HG02678 (cell line): ENCODE results near the gene TDRD10.
"Not testable (repeated sequence)": the region's sequence is repeated elsewhere in the genome, so short reads cannot be mapped to it uniquely, and the experiment has no call there.

Experiments used
- ATAC-seq: cut with Tn5 transposase; IDR thresholded peaks from one replicate; pipeline ENCODE4 v1.9.1; 2021; ENCODE audit warnings: mild to moderate bottlenecking, moderate library complexity; ENCODE audit not compliant: unreplicated experiment

TDRD10 gene

GRCh38 chr1:154478639-154479038 is 23.4 kb upstream of the TDRD10 start:
- ATAC-seq: no peak

DNA sequence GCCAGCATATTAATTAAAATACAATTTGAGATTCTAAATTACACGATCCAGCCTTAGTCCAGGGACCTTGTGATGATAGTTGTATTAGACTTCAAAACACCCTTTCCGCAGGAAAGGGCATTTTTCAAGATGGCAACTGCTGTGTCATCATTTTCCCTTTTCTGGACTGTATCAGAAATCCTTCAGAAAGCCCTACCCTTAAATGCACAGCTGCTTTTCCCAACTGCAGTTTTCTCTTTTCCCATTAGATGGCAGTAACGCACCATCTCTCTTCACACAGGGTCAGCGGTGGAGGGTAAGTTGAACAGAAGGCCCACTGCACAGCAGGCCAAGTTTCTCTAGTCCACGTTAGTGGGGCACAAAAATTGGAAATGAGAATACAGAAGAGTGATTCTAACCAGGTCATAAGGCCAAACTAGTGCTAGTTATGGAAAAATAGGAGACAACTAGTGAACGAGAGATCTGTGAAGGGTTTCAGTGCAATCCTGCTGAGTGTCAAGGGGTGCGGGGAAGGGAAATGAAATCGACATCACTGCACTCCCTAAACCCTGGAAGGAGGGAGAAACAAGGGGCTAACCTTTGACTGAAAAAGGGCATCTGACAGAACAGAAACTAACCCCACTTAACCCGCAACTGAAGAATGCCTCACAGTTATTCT is 22.1 kb upstream of the TDRD10 start:
- no peak for ATAC-seq

DNA sequence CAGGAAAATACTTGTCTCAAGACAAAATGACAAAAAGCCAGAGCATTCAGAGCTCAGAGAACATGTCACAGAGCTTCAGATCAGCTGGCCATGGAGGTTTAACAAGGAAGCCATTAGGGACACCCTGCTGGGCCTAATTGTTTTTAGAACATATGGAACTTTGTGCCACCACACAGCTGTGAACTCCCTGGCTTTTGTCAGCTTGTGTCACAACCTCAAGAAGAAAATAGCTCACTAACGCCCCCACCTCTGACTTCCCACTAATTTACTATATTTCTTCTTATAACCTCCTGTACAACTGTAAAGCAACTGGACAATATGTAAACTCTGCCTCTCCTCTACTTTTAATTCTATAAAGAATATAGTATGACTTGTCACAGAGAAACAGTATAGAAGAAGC is 21.0 kb upstream of the TDRD10 start:
- ATAC-seq: no peak

- ATAC-seq: no peak
These were observed 17.8 kb upstream of the TDRD10 start for GRCh38 chr1:154483941-154484803.

GRCh38 chr1:154485106-154485505 is 16.9 kb upstream of the TDRD10 start:
- ATAC-seq: no peak

DNA sequence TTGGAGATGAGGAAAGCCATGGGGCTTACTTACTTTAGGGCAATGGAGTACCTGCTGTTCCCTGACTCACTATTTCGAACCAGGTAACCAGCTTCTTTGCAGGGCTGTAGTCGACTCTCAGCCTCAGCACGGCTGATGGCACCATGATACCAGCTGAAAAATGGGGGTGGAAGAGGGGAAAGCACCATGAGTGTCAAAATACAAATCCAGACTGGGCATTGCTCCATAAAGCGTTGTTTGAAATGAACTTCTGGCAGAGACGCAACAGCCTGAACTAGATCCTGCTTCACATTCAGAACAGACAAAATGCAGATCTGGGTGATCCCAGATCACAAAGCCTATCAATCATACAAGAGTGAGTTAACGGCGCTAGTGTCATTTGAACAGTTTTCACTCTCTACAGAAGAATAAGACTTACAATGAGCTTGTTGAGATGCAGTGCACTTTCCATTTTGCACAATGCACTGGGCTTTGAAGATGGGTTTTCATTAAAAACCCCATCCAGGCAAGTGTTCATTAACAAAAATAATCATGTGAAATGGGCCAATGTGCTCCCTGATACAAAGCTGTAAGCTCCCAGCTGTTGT is 16.0 kb upstream of the TDRD10 start:
- no peak for ATAC-seq

DNA sequence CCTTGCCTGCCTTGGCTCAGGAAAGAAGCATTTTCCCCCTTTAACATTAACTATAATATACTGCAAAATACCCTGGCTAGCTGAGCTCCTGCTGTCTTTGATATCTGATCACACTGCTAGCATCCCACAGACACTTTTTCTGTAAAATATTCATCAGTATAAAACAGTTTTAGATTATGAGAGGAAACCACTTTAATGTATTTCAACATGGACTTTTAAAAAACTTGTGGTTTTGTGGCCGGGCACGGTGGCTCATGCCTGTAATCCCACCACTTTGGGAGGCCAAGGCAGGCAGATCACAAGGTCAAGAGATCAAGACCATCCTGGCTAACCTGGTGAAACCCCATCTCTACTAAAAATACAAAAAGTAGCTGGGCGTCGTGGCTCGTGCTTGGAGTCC is 15.3 kb upstream of the TDRD10 start:
- ATAC-seq: not testable (repeated sequence)

- ATAC-seq: no peak
These were observed 13.1 kb upstream of the TDRD10 start for GRCh38 chr1:154488922-154489321.

DNA sequence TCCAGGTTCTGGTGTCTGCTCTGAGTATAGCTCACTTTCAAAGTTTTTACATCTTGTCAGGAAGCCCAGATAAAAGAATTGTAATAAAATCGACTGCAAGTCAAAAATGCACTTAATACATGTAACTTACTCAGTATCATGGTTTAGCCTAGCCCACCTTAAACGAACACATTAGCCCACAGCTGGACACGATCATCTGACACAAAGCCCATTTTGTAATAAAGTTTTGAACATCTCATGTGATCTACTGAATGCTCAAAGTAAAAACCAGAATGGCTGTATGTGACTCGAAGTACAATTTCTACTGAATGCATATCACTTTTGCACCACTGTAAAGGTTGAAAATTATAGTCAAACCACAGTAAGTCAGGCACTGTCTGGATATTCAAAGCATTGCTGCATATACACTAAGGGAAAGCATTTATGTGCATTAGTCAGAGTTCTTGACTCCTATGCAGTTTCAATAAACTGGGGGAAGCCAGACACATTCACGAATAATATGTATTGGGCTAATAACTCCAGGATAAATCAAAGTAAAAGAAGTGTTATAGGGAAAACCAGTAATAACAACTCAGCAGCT is 12.2 kb upstream of the TDRD10 start:
- ATAC-seq: no peak

DNA sequence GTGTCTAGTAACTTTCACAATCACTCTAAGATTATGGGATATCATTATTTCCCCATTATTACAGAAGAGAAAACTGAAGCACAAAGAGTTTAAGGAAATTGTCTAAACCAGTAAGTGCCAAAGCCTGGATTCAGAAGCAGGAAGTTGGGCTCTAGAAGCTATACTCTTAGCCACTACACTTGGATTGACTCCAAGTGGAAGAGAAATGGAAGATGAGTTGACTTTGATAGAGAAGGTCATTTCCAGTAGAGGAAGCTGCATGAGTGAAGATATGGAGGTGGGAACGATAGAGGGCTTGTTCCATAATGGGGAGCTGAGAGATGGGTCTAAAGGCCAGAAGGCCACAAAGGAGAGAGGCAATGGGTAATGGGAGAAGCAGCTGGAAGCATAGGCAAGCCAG is 11.7 kb upstream of the TDRD10 start:
- ATAC-seq: no peak

DNA sequence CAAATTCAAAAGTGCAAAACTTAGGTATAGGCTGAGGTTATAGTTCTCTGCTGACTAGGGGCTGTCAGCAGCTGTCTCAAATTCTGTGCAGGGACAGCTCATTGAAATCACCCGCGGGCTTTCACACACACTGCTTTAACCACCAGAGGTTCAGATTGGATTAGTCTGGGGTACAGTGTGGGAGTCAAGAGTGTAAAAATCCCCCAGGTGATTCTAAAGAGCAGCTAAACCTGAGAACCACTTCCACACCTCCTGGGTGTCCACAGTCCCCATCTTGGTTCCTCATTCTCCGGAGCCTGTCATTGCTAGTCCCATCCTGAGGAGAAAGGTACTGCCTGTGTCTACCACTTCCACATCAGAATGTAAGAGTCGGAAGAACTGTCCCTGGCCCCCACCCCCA is 9.9 kb upstream of the TDRD10 start:
- no peak for ATAC-seq

DNA sequence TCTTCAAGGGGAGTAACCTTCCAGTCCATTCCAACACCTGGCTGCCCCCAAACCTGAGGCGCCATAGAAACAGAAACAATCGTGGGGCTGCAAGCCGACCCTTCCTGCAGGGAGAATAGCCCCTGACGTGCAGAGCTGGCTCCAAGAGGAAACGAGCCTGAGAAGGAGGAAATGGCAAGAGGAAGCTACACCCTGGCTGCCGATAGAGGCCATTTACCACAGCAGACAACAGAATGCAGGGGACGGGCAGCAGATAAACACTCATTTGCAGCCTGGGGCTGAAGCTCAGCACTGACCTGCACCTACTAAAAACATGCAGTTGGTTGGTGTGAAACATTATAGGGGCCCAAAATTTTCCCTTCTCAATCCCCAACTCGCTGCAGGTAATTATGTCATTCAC is 8.7 kb upstream of the TDRD10 start:
- no peak for ATAC-seq

DNA sequence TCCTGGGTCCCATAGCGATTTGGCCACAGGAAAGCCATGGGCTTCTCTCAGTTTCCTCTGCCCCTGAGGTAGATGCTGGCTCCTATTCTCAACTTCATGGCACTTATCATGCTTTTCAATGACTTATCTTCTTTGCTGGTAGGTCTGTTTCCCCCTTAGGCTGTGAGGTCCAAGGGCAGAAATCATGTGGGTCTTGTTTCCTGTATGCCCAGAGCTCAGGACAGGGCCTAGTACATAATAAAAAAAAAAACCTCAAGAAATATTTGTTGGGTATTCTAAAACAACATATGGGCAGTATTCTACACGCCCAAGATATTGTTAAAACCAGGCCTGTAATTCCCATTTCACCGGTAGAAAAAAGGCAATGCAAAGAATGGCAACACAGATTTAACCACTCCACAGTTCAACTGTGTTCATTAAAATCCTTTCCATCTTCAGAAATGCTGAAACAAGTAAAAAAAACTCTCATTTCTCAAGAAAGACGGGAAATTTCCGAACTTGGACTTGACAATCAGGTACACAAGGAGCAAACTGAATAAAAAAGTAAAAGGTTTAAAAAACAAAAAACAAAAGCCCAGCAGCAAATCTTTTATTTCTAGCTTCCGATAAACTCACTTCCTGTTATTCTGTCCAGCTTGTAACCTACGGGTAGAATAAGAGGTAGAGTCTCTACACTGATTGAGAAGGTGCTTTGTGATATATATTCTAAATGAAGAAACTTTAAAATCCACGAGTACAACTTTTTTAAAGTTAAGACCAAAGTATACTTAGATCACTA is 6.3 kb upstream of the TDRD10 start:
- ATAC-seq: no peak

DNA sequence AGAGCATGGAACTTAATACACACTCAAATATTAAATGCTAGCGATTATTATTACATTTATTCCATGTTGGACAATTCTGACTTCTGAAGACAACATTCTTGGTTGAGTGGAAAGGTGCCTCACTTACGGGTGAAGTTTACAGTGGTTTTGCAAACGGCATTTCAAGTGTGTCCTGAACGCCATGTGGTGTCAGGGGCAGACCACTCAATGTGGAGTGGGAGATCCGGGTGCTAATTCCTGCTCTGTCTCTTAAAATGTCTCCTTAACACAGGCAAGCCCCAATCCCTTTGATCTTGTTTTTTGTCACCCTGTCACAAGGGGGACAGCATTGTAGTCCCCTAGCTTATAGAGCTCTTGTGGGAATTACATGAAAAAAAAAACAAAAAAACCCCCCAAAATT is 5.6 kb upstream of the TDRD10 start:
- no peak for ATAC-seq

- ATAC-seq: no peak
These were observed 4.8 kb upstream of the TDRD10 start for GRCh38 chr1:154497026-154497806.

DNA sequence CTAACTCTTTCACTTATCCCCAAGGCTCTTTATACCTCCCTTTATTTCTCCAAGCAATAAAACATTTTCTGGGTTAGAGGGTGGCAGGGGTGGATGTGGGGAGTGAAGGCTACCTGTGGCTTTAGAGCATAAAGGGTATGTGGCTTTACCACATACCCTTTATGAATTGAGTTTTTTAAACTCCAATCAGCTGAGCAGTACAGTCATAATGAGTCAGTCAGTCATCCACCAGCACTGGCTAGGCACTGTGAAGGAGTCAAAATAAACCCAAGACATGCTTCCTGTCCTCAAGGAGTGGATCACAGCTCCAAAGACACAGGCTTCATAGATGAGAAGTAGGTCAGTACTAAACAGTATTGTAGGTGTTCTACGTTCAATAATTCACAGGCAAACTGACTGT is 2.6 kb upstream of the TDRD10 start:
- no peak for ATAC-seq

GRCh38 chr1:154500533-154500932 is 1.5 kb upstream of the TDRD10 start:
- ATAC-seq: no peak

DNA sequence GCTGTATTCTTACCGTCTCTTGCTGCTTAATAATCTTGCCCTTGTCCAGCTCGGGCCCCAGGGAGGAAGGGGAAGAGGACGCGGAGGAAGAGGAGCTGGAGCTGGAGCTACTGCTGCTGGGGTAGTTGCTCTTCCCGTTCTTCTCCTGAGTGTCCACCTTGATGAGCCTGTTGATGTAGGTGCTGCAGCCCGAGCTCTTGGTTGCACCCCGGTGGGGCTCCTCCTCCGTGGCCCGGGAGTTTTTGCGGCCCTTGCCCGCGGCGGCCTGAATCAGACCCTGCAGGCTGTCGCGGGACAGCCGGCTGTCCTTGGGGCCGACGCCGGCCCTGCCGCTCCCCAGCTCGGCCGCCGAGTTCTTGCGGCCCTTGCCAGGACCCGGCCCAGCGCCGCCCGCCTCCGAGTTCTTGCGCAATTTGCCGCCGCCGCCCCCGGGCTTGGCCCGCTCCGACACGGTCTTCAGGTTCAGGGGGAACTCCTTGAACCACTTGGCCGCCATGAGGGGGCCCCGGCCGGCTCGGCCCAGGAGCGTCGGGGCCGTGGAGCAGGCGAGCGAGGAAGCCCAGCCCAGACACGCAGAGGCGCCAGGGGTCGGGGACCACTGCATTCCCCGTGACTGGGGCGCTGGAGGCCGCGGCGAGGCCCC is 475 bp upstream of the TDRD10 start:
- no peak for ATAC-seq

DNA sequence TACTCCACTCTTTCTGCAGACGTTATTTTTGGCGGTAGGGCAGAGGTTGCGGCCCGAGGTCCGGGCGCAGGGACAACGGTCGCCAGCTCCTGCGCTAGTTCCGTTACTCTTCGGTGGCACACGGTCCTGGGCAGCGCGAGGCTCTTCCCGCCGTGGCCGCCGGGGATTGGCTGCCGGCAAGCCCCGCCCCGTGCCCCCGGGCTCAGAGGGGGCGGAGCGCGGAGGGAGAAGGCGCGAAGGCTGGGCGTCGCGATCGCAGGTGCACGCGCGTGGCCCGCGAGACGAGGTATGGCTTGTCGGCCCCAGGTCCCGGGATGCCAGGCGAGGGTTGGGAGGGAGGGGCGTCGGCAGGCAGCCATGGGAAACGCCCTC is 711 bp downstream of the TDRD10 start:
- ATAC-seq: no peak

DNA sequence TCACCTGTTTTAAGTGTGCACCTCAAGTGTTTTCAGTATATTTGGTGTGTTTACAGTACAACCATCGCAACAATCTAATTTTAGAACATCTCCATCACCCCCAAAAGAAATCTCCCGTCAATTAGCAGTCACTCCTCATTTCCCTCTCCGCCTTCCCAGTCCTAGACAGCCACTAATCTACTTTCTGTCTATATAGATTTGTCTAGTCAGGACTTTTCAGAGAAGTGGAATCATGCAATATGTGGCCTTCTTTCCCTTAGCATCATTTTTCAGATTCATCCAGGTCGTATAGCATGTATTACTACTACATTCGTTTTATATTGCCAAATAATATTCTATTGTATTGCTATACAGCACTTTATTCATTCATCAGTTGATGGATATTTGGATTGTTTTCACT is 1.9 kb downstream of the TDRD10 start:
- ATAC-seq: no peak
